ENCODE measurements around the gene NTSR1.

NTSR1 gene

DNA sequence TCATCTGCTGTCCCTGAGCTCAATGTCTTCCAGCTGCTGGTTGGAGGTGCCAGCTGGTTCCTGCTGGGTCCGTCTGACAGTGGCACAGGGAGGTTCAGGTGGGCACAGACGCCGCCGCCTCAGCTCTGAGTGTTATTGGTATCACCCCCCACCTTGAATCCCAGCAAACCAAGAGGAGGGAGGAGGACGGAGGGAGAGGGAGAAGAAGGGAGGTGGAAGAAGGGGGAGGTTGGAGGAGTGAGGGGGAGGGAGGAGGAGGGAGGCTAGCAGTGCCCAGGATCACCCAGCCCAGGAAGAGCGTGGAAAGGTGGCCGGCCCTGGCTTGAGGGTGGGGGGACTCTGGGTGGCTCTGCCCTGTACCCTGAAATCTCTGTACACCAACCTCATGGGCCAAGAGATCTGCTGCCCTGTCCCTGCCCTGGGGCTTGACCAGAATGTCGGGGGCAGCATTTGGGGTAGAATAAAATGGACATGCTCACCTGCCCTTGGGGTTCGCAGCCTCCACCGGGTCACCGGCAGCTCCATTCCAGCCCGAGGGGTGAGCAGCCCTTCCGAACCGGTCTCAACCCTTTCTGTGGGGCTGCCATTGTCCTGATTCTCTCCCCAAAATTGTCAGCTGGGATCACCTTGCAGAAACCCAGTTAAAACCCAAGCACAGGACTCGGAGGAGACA, 17.1 kb downstream of the NTSR1 start:
- no peak for DNase-seq (ENCODE audit: low read depth in 4 of 4, low spot score in 1 of 4)

DNA sequence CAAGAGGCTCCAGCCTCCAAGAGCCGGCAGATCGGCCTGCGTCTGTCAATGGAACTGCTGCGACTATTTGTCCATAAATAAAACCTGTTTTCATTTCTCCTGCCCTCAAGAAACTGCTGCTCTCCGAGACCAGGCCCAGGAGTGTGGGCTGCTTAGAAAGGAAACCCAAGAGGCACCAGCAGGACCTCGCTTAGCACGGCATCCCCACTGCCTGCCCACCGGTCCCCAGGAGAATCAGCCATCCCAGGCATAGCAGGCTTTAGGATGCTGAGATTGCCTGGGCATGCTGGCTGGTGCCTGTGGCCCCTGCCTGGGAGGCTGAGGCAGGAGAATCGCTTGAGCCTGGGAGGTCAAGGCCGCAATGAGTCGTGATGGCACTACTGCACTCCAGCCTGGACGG, 17.6 kb downstream of the NTSR1 start:
- no peak for DNase-seq (ENCODE audit: low read depth in 4 of 4, low spot score in 1 of 4)

DNA sequence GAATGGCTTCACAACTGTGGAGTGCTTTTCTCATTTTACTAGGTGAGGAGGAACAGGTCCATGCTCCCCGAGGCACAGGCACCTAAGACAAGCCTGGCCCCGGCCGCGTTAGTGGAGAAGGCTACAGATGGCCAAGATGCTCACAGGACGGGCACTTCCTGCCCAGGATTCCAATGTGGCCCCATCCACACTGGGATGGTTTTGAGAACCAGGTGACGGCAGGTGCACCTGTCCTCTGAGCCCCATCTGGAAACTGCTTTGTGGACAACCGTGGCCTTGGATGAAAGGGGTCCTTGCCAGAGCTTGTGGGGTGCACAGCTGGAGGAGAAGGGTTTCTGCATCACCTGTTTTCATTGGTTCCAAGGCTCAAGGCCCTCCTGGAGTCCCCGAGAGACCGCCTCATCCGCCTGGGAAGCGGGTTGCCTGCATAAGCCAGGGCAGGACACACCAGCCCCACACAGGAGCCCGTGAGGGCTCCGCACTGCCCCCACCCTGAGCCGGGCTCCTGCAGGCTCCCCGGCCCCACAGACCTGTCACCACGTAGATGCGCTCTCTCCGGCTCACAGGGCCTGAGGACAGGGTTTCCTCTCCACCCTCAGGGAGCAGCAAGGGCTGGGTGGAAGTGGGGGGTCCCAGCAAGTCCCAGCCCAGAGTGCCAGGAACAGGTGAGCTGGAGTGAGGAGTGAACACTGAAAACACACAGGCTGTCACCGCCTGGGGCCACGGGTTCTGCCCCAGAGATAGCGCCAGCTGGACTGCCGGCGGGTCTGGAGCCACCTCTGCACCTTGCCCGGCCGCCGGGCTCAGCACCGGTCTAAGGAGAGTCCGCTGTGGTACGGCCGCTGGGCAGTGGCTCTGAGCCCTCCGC, 18.3 kb downstream of the NTSR1 start:
- DNase-seq (ENCODE audit: low read depth in 4 of 4, low spot score in 1 of 4) = no peak

- DNase-seq (ENCODE audit: low read depth in 4 of 4, low spot score in 1 of 4) = no peak
Measured at GRCh38 chr20:62727584-62728027, 19.0 kb downstream of the NTSR1 start.

- no peak for DNase-seq (ENCODE audit: low read depth in 4 of 4, low spot score in 1 of 4)
Measured at GRCh38 chr20:62728028-62728780, 19.6 kb downstream of the NTSR1 start.

GRCh38 chr20:62728781-62729300, 20.2 kb downstream of the NTSR1 start:
- no peak for DNase-seq (ENCODE audit: low read depth in 4 of 4, low spot score in 1 of 4)

DNA sequence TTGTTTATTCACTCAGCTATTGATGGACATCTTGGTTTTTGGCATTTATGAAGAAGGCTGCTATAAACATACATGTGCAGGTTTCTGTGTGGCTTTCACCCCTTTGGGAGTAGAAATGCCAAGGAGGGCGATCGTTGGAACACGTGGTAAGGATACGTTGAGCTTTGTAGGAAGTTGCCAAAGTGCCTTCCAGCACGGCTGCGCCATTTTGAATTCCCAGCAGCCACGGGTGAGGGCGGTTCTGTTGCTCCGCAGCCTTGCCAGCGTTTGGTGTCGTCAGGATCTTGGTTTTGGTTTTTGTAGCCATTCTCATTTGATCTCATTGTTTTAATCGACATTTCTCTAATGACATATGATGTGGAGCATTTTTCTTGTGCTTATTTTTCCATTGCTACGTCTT, 21.8 kb downstream of the NTSR1 start:
- DNase-seq (ENCODE audit: low read depth in 4 of 4, low spot score in 1 of 4) = no peak

DNA sequence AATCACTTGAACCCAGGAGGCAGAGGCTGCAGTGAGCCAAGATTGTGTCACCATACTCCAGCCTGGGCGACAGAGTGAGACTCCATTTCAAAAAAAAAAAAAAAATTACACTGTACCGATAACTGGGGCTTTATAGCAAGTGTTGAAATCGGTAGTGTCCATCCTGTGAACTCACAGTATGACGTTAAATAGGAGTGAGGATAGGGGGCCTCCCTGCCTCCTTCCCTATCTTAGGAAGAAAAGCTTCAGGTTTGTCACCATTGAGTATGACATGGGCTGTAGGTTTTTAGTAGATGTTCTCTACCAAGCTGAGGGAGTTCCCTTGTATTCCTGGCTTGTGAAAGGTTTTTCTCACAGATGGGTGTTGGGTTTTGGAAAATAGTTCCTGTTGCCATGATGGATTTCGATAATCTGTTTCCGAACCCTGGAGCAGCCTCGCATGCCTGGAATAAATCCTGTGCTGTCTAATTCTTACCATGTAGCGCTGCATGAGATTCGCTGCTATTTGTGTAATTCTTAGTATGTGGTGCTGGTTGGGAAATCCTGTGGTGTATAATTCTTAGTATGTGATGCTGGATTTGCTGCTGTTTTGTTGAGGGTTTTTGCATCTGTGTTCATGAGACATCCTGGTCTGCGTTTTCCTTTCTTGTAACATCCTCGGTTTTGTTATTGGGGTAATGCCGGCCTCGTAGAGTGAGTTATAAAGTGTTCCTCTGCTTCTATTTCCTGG, 23.6 kb downstream of the NTSR1 start:
- no peak for DNase-seq (ENCODE audit: low read depth in 4 of 4, low spot score in 1 of 4)

DNA sequence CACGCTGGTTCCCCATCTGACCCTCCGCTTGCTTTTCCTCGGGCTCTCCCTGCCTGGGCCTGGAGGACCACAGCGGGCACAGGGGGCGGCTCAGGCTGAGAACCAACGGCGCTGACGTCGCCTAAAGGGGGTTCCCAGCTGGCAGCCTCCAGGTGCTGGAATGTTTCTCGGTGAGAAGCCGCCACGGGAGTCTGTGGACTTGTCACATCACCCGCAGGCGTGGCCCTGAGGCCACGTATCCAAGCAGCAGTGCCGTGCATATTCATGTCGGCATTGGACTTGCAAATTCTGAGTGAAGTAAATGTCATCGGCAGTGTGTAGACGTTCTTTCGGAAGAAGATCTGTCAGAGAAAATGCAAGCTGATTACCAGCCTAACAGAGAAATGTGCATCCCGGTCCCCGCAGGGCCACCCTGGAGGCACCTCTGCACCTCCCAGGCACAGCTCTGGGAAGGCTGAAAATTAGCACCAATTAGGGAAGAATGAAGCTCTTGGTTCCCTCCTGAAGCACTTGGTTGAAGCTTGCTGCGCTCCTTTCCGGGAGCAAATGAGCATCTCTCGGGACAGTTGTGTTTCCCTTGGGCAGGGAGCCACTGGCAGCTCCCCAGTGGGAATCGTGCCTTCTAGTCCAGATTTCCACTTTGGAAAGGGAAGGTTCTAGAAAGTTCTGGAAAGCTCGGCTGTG, 24.3 kb downstream of the NTSR1 start:
- DNase-seq (ENCODE audit: low read depth in 4 of 4, low spot score in 1 of 4) = no peak

GRCh38 chr20:62733526-62733842, 24.8 kb downstream of the NTSR1 start:
- no peak for DNase-seq (ENCODE audit: low read depth in 4 of 4, low spot score in 1 of 4)

GRCh38 chr20:62733891-62734290, 25.3 kb downstream of the NTSR1 start:
- no peak for DNase-seq (ENCODE audit: low read depth in 4 of 4, low spot score in 1 of 4)

GRCh38 chr20:62734326-62734725, 25.7 kb downstream of the NTSR1 start:
- DNase-seq (ENCODE audit: low read depth in 4 of 4, low spot score in 1 of 4) = no peak

DNA sequence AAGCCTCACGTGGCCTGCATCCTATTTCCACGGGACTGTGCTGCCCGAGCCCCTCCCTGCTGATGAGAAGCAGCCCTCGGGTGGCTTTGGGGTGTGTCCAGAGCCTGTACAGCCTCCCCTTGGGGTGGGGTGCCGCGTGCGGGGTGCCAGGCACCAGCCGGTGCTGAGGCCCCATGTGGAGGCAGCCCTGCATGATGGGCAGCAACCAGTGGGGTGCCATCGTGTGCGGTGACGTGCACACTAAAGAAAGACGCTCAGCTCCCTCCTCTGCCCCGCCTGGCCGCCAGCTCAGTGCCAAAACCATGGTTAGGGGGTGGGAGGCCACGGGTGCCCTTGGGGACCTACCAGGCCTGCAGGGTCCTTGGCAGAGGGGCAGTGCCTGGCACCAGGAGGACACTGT, 26.2 kb downstream of the NTSR1 start:
- no peak for DNase-seq (ENCODE audit: low read depth in 4 of 4, low spot score in 1 of 4)

- DNase-seq (ENCODE audit: low read depth in 4 of 4, low spot score in 1 of 4) = no peak
Measured at GRCh38 chr20:62735331-62735821, 26.7 kb downstream of the NTSR1 start.

GRCh38 chr20:62736026-62736406, 27.4 kb downstream of the NTSR1 start:
- DNase-seq (ENCODE audit: low read depth in 4 of 4, low spot score in 1 of 4) = no peak

DNA sequence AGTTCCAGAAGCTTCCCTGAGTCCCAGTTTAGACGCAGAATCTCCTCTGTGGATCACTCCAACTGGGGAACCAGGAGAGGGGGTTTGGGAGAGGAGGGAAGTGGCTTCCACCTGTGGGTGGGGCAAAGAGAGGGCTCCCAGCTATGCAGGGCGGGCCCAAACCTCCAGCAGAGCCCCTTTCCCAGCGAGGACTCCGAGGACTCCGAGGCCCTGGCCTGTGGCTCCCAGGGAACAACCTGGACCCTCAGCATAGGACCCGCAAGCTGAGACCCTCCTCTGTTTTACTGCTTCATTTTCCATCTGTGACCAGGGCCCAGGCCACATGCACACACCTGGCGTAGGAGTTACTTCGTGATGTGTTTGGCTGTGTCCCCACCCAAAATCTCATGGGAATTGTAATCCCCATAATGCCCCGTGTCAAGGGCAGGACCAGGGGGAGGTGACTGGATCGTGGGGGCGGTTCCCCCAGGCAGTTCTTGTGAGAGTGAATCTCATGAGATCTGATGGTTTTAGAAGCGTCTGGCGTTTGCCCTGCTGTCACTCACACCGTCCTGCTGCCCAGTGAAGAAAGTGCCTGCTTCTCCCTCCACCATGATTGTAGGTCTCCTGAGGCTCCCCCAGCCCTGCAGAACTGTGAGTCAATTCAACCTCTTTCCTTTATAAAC, 27.9 kb downstream of the NTSR1 start:
- no peak for DNase-seq (ENCODE audit: low read depth in 4 of 4, low spot score in 1 of 4)

GRCh38 chr20:62737271-62737811, 28.7 kb downstream of the NTSR1 start:
- DNase-seq (ENCODE audit: low read depth in 4 of 4, low spot score in 1 of 4) = no peak

GRCh38 chr20:62738025-62738881, 29.6 kb downstream of the NTSR1 start:
- no peak for DNase-seq (ENCODE audit: low read depth in 4 of 4, low spot score in 1 of 4)

GRCh38 chr20:62739067-62739466, 30.4 kb downstream of the NTSR1 start:
- DNase-seq (ENCODE audit: low read depth in 4 of 4, low spot score in 1 of 4) = no peak

All from stimulated activated CD4-positive, alpha-beta T cell treated with anti-CD3 and anti-CD28 coated beads, Interleukin-1b, Interleukin-23, amount 100 ng/mL, for 24 hours (primary cell).